ENCODE measurements around the gene PARD6A. TPM values are rescaled to one million over a fixed set of nuclear protein-coding genes. Genes with fewer than 3 reads are reported as not detected.

Gene PARD6A
- total RNA-seq, 1 experiment from 2014 or later = 10.8 TPM

DNA sequence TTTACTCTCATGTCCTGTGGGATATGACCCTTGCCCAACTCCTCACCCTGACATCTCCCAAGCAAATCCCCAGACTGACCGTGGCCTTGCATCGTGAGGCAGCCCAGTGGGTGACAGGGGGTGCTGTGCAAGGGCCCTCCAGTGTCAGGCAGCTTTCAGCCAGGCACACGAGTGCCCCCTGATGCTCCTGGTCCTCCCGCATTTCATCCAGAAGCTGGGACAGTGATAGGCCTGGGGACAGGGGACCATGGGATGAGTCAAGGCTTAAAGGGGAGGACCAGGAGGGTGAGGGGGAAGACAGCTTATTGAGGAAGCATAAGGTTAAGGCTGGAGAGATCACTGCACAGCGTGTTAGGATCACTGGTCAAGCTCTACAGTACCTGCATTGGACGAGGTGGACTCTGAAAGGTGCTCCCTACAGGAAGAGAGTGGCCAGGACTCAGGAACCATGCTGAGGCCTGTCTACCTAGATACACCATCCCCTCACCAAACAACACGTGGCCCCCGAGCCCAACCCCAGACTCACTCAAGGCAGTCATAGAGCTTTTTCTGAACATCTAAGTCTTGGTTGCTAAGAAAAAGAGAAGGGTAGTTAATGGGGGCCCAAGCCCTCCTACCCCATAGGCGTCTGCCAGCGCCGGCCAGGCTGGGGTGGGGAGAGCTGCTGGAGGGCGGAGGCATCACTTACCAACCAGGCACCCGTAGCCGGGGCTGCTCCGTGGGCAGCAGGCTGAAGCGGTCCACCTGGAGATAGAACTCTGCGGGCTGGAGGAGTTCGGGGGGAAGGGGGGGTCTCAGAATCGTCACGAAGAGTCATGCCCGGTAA lies 1.7 kb upstream of the PARD6A start:
- Histone ChIP-seq H3K27ac (ENCODE audit: insufficient read length, low read depth, low read length) (no peak overlapping the region), H4K91ac (ENCODE audit: insufficient read length, low read depth, low read length) (no peak overlapping the region), H3K14ac (ENCODE audit: insufficient read depth, low read length) (no peak overlapping the region), H2BK20ac (ENCODE audit: low read depth, low read length, poor library complexity, severe bottlenecking) (no peak overlapping the region), H3K18ac (ENCODE audit: insufficient read length, low read depth, low read length) (no peak overlapping the region), H3K23me2 (ENCODE audit: insufficient read length, low read depth, low read length, poor library complexity, severe bottlenecking) (peaks cover 11% of the 10 kb centered on the region), H3K23ac (ENCODE audit: insufficient read length, low read depth, low read length) (no peak overlapping the region), H3K56ac (ENCODE audit: insufficient read length, low read depth, low read length) (no peak overlapping the region), H2BK5ac (ENCODE audit: insufficient read length, low read length) (no peak overlapping the region), H3K4me1 (ENCODE audit: insufficient read depth, low read length) (no peaks in the 10 kb centered on the region), H2BK15ac (ENCODE audit: low read depth, low read length) (no peak overlapping the region), H2AFZ (ENCODE audit: low read length) (no peak overlapping the region), H2BK120ac (ENCODE audit: low read depth, low read length, poor library complexity, severe bottlenecking) (no peak overlapping the region), H2BK12ac (ENCODE audit: insufficient read length, low read depth, low read length) (no peak overlapping the region), H2AK5ac (ENCODE audit: insufficient read length, low read length) (no peak overlapping the region), H3K4ac (ENCODE audit: low read depth, low read length) (no peak overlapping the region), H3K4me2 (ENCODE audit: insufficient read depth, insufficient read length, low read length) (peak overlapping the region; percentile 57), H4K5ac (ENCODE audit: insufficient read length, low read depth, low read length) (no peak overlapping the region), H3T11ph (ENCODE audit: low read length) (no peak overlapping the region), H3K9ac (ENCODE audit: extremely low read depth, insufficient read length, low read length) (peak overlapping the region; percentile 56), H4K20me1 (ENCODE audit: control insufficient read depth, insufficient read depth, insufficient read length) (no peaks in the 10 kb centered on the region), H3K79me1 (ENCODE audit: insufficient read depth, low read depth, low read length, poor library complexity, severe bottlenecking) (no peaks in the 10 kb centered on the region), H4K8ac (replicated peaks; ENCODE audit: insufficient read length, low read depth, low read length) (no peak overlapping the region), H3K79me2 (ENCODE audit: insufficient read depth, low read length) (no peaks in the 10 kb centered on the region), H3K27me3 (ENCODE audit: insufficient read depth, low read length) (no peaks in the 10 kb centered on the region), H3K9me3 (ENCODE audit: control insufficient read depth, low read depth, low read length) (no peaks in the 10 kb centered on the region)
- H3K4me1 Mint-ChIP-seq = peaks cover 11 to 20% of the 10 kb centered on the region in 2 experiments
- H3K4me3 Mint-ChIP-seq = peak overlapping the region; percentile 85 to 94
- no peak for DNase-seq
- peaks cover 10 to 30% (median 19%) of the 10 kb centered on the region in 3 experiments for H3K36me3 Mint-ChIP-seq (ENCODE audit: insufficient read depth in 1 of 3, low read depth in 3 of 3)
- H3K9me3 Mint-ChIP-seq = no peaks in the 10 kb centered on the region; a peak in 1 of 5 replicates
- peaks cover 2% of the 10 kb centered on the region for H3K27me3 Mint-ChIP-seq (ENCODE audit: low read depth)
- TF ChIP-seq, protein P1, sequence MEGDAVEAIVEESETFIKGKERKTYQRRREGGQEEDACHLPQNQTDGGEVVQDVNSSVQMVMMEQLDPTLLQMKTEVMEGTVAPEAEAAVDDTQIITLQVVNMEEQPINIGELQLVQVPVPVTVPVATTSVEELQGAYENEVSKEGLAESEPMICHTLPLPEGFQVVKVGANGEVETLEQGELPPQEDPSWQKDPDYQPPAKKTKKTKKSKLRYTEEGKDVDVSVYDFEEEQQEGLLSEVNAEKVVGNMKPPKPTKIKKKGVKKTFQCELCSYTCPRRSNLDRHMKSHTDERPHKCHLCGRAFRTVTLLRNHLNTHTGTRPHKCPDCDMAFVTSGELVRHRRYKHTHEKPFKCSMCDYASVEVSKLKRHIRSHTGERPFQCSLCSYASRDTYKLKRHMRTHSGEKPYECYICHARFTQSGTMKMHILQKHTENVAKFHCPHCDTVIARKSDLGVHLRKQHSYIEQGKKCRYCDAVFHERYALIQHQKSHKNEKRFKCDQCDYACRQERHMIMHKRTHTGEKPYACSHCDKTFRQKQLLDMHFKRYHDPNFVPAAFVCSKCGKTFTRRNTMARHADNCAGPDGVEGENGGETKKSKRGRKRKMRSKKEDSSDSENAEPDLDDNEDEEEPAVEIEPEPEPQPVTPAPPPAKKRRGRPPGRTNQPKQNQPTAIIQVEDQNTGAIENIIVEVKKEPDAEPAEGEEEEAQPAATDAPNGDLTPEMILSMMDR (conservative IDR thresholded peaks at IDR 0.05) = no peak
- no peak overlapping the region for H3K27ac Mint-ChIP-seq
- WGBS (ENCODE audit: extremely low coverage, insufficient read length, low lambda C conversion rate) = no CpG with 5 or more reads among the region's 21 CpGs
